ENCODE measurements around the gene CYP46A1. TPM values are rescaled to one million over a fixed set of nuclear protein-coding genes. Genes with fewer than 3 reads are reported as not detected.
A peak's percentile ranks its signal among the peaks of the same experiment; 100 is the strongest.

CYP46A1 gene
- total RNA-seq, 1 donor from 2014 or later = 1.9 TPM

- H3K9me3 Mint-ChIP-seq = no peaks in the 10 kb centered on the region
- H3K4me3 Mint-ChIP-seq = peak overlapping the region; percentile 20
- H3K27ac Mint-ChIP-seq = no peak overlapping the region
- H3K27me3 Mint-ChIP-seq (ENCODE audit: low read depth) = peaks cover 13% of the 10 kb centered on the region
- no peak for TF ChIP-seq CTCF (IDR thresholded peaks at IDR 0.05; ENCODE audit: unreplicated experiment)
- peaks cover 12% of the 10 kb centered on the region for H3K4me1 Mint-ChIP-seq
- DNase-seq (ENCODE audit: low spot score in 2 of 2, unreplicated experiment in 2 of 2) = peak in 1 of 2 experiments; percentile 14
- H3K36me3 Mint-ChIP-seq = no peaks in the 10 kb centered on the region
These were observed 48.5 kb downstream of the CYP46A1 start for GRCh38 chr14:99732436-99733210.

DNA sequence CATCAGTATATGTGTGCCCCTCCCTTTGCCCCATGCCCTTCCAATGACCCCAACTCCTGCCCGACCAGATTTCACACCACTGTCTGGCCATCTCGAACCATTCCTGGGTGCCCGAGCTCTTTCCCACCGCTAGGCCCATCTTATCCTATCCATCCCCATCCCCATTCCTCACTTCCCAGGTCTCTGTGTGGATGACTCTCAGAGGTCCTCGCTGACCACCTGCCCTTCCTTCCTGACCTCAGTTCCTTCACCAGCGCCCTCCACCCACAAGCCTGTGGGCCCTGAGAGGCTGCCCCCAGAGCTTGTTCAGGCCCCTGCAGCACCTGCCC, 49.1 kb downstream of the CYP46A1 start:
- Mint-ChIP-seq H3K27ac (no peak overlapping the region), H3K36me3 (no peaks in the 10 kb centered on the region), H3K4me3 (no peak overlapping the region), H3K9me3 (no peaks in the 10 kb centered on the region), H3K4me1 (peaks cover 12% of the 10 kb centered on the region), H3K27me3 (ENCODE audit: low read depth) (peaks cover 13% of the 10 kb centered on the region)
- TF ChIP-seq CTCF (IDR thresholded peaks at IDR 0.05; ENCODE audit: unreplicated experiment) = no peak
- peak in 1 of 2 experiments; percentile 15 for DNase-seq (ENCODE audit: low spot score in 2 of 2, unreplicated experiment in 2 of 2)

DNA sequence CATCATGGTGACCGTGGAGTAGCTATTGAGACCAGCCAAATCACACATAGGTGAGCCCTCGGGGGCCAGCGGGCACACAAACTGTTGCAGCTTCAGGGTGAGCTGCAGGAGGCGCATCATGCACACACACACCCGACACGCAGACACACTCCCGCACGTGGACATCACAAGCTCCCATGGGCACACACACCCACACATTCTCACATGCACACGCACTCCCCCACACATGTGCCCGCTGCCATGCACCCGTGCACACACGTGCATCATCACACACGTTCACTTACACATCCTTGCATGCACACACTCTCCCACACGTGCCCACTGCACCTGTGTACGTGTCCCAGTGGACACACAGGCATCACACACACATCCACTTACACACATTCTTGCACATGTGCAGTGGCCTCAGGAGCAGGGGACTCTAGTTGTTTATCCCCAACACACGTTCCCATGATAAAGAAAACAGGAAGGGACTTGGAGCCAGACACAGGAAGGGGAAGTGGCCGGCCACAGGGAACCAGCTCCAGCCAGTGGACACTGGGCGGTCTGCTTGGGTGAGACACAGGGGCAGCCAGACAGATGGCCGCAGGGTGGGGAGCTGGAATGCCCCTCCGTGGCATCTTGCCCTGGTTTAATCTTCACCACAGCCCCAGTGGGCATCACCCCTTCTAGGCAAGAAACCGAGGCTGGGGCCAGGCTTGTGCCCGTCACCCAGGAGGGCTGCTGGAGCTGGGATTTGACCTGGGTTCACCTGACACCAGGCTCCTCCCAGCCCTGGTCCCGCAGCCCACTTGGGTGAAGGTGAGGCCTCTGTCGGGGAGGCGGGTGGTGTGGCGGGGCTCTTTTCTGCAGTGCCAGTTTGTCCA, 49.7 kb downstream of the CYP46A1 start:
- H3K27ac Mint-ChIP-seq = no peak overlapping the region
- H3K4me3 Mint-ChIP-seq = no peak overlapping the region
- H3K27me3 Mint-ChIP-seq (ENCODE audit: low read depth) = peaks cover 8% of the 10 kb centered on the region
- no peak for TF ChIP-seq CTCF (IDR thresholded peaks at IDR 0.05; ENCODE audit: unreplicated experiment)
- H3K36me3 Mint-ChIP-seq = no peaks in the 10 kb centered on the region
- H3K9me3 Mint-ChIP-seq = no peaks in the 10 kb centered on the region
- H3K4me1 Mint-ChIP-seq = peaks cover 12% of the 10 kb centered on the region
- peak in 1 of 2 experiments; percentile 10 for DNase-seq (ENCODE audit: low spot score in 2 of 2, unreplicated experiment in 2 of 2)

- H3K4me1 Mint-ChIP-seq = peaks cover 12% of the 10 kb centered on the region
- H3K4me3 Mint-ChIP-seq = no peak overlapping the region
- peaks cover 8% of the 10 kb centered on the region for H3K27me3 Mint-ChIP-seq (ENCODE audit: low read depth)
- H3K9me3 Mint-ChIP-seq = no peaks in the 10 kb centered on the region
- DNase-seq (ENCODE audit: low spot score in 2 of 2, unreplicated experiment in 2 of 2) = peak in 1 of 2 experiments; percentile 17
- no peak overlapping the region for H3K27ac Mint-ChIP-seq
- TF ChIP-seq CTCF (IDR thresholded peaks at IDR 0.05; ENCODE audit: unreplicated experiment) = no peak
- H3K36me3 Mint-ChIP-seq = no peaks in the 10 kb centered on the region
These were observed 50.4 kb downstream of the CYP46A1 start for GRCh38 chr14:99734406-99735051.

DNA sequence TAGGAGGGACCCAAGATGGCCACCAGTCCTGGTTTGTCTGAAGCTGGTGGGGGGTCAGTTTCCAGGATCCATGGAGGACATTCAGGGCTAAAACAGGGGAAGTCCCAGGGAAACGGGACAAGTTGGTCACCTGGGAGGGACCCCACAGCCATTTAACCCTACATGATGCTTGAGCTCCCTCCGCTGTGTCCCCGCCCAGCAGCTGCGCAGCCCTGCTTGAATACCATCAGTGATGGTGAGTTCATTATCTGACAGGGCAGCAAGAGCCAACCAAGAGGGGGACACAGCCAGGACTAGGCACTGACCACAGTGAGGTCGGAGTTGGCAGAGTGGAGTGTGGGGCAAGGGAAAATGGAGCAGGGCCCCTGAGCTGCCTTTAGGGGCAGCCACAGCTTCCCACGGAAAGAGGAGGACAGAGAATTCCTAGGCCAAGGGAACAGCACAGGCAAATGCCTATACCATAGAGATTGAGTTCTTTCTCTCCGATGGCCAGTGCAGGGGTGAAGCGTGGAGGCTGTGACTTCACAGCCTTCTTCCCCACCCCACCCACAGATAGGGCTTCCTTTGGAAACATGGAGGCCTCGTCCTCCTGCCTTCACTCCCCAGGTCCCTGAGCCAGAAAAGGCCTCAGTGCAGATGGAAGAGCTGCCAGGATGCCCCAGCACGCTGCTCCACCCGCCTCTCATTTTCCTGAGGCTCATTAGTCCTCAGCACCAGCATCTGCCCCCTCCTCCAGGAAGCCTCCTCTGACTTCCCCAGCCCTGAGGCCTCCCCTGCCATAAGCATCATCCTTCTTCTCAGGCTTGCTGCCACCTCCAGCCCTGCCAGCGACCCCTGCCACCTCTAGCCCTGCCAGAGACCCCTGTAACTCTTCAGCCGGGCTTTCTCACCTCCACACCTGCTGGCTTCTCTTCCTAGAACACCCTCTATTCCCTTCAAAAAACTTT, 51.4 kb downstream of the CYP46A1 start:
- H3K9me3 Mint-ChIP-seq = no peaks in the 10 kb centered on the region
- peaks cover 9% of the 10 kb centered on the region for H3K27me3 Mint-ChIP-seq (ENCODE audit: low read depth)
- H3K4me3 Mint-ChIP-seq = no peak overlapping the region
- peak in 1 of 2 experiments; percentile 1 for DNase-seq (ENCODE audit: low spot score in 2 of 2, unreplicated experiment in 2 of 2)
- peaks cover 12% of the 10 kb centered on the region for H3K4me1 Mint-ChIP-seq
- H3K36me3 Mint-ChIP-seq = no peaks in the 10 kb centered on the region
- no peak overlapping the region for H3K27ac Mint-ChIP-seq
- no peak for TF ChIP-seq CTCF (IDR thresholded peaks at IDR 0.05; ENCODE audit: unreplicated experiment)
